SK-N-SH treated with all-trans-retinoic acid at 6 μM for 48 hours (cell line): ENCODE data around the gene GRAP2.

Source experiments
- ISL1 ChIP-seq: fragments of 250-450 bp; sonication (Bioruptor Pico); IDR thresholded peaks from 2 replicates; pipeline ENCODE4 v2.1.2; 2022; ENCODE audit warnings: mild to moderate bottlenecking, moderate library complexity
- RARB ChIP-seq: fragments of 250-450 bp; sonication (Bioruptor Pico); IDR thresholded peaks from 2 replicates; pipeline ENCODE4 v1.8.0; 2021; ENCODE audit warnings: mild to moderate bottlenecking, moderate library complexity
- SNAI2 ChIP-seq: fragments of 250-450 bp; sonication (Bioruptor Pico); IDR thresholded peaks from 2 replicates; pipeline ENCODE4 v1.5.0; 2020; ENCODE audit warnings: mild to moderate bottlenecking, moderate library complexity
- TCF4 ChIP-seq: fragments of 250-450 bp; sonication (Bioruptor Pico); IDR thresholded peaks from 2 replicates; pipeline ENCODE4 v1.8.0; 2021; ENCODE audit warnings: mild to moderate bottlenecking, moderate library complexity, borderline replicate concordance
- TOX ChIP-seq: fragments of 250-450 bp; sonication (Bioruptor Pico); IDR thresholded peaks from 2 replicates; pipeline ENCODE4 v1.8.0; 2021; ENCODE audit warnings: mild to moderate bottlenecking, moderate library complexity, borderline replicate concordance
- ZFP3 ChIP-seq: fragments of 250-450 bp; sonication (Bioruptor Pico); IDR thresholded peaks from 2 replicates; pipeline ENCODE4 v1.5.0; 2020; ENCODE audit warnings: mild to moderate bottlenecking, moderate library complexity
- ZFP30 ChIP-seq: fragments of 450-650 bp; formaldehyde crosslinking; IDR thresholded peaks from 2 replicates; pipeline ENCODE4 v1.5.0; 2022; ENCODE audit warnings: mild to moderate bottlenecking, moderate library complexity
- ZNF70 ChIP-seq: fragments of 450-650 bp; formaldehyde crosslinking; IDR thresholded peaks from 2 replicates; pipeline ENCODE4 v1.5.0; 2020; ENCODE audit warnings: mild to moderate bottlenecking, moderate library complexity
- TF ChIP-seq, protein P1 (sequence below): fragments of 250-450 bp; sonication (Bioruptor Pico); IDR thresholded peaks from 2 replicates; pipeline ENCODE4 v1.5.1; 2020; ENCODE audit warnings: low read depth, mild to moderate bottlenecking, moderate library complexity
- TF ChIP-seq, protein P2 (sequence below): fragments of 250-450 bp; sonication (Bioruptor Pico); IDR thresholded peaks from 2 replicates; pipeline ENCODE4 v1.8.0; 2020; ENCODE audit warnings: mild to moderate bottlenecking, moderate library complexity, borderline replicate concordance

DNA sequence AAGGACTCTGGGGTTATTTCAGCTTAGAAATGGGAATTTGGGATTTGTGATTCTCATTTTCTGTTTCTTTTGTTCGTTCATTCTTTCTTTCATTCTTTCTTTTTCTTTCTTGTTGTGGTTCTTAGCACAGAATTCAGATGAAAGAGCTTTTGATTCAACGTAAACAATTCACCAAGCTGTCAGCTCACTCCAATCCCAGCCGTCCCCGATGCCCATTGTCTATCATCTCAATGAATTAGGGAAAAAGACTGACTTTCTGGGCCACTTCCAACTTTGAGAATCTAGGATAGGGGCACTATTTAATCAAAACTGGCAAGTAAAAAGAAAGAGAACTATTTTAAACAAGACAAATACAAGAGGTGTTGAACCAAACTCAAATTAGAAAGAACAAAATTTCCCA is 34.2 kb downstream of the GRAP2 start:
- no peak for TF ChIP-seq ZFP30 (CRISPR knock-in tag)
- TF ChIP-seq ZNF70 (CRISPR knock-in tag) = no peak
- no peak for TF ChIP-seq RARB
- no peak for TF ChIP-seq TCF4 (CRISPR knock-in tag)
- TF ChIP-seq, protein P1, sequence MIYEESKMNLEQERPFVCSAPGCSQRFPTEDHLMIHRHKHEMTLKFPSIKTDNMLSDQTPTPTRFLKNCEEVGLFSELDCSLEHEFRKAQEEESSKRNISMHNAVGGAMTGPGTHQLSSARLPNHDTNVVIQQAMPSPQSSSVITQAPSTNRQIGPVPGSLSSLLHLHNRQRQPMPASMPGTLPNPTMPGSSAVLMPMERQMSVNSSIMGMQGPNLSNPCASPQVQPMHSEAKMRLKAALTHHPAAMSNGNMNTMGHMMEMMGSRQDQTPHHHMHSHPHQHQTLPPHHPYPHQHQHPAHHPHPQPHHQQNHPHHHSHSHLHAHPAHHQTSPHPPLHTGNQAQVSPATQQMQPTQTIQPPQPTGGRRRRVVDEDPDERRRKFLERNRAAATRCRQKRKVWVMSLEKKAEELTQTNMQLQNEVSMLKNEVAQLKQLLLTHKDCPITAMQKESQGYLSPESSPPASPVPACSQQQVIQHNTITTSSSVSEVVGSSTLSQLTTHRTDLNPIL = no peak
- TF ChIP-seq ISL1 (CRISPR knock-in tag) = no peak
- TF ChIP-seq ZFP3 = no peak
- TF ChIP-seq, protein P2, sequence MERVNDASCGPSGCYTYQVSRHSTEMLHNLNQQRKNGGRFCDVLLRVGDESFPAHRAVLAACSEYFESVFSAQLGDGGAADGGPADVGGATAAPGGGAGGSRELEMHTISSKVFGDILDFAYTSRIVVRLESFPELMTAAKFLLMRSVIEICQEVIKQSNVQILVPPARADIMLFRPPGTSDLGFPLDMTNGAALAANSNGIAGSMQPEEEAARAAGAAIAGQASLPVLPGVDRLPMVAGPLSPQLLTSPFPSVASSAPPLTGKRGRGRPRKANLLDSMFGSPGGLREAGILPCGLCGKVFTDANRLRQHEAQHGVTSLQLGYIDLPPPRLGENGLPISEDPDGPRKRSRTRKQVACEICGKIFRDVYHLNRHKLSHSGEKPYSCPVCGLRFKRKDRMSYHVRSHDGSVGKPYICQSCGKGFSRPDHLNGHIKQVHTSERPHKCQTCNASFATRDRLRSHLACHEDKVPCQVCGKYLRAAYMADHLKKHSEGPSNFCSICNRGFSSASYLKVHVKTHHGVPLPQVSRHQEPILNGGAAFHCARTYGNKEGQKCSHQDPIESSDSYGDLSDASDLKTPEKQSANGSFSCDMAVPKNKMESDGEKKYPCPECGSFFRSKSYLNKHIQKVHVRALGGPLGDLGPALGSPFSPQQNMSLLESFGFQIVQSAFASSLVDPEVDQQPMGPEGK (CRISPR knock-in tag) = no peak
- no peak for TF ChIP-seq TOX (CRISPR knock-in tag)
- TF ChIP-seq SNAI2 (CRISPR knock-in tag) = no peak
